SK-N-SH (cell line): ENCODE results near the gene EFEMP2.
"Not testable (repeated sequence)": the region's sequence is repeated elsewhere in the genome, so short reads cannot be mapped to it uniquely, and the experiment has no call there.

Experiments used
- CHD2 ChIP-seq: fragments of 150-350 bp; IDR thresholded peaks from 2 replicates; pipeline ENCODE4 v1.6.1; 2018; ENCODE audit warnings: low read length; ENCODE audit not compliant: partially characterized antibody
- ELF1 ChIP-seq: IDR thresholded peaks from 2 replicates; pipeline ENCODE4 v1.4.0; 2012
- EP300 ChIP-seq, 2 experiments: IDR thresholded peaks; 2 replicates each; pipeline versions ENCODE4 v1.4.0 to v1.6.1; 2012; ENCODE audit warnings: borderline replicate concordance in 1 of 2, low read depth in 1 of 2, low read length in 1 of 2
- EZH2phosphoT487 ChIP-seq: fragments of 200-600 bp; sonication (generic); IDR thresholded peaks from 2 replicates; pipeline ENCODE4 v1.6.1; 2017; ENCODE audit warnings: low read depth, mixed run types, mild to moderate bottlenecking, antibody characterized with exemption, moderate library complexity, borderline replicate concordance
- NFIC ChIP-seq: IDR thresholded peaks from 2 replicates; pipeline ENCODE4 v1.4.0; 2012; ENCODE audit warnings: borderline replicate concordance
- NRF1 ChIP-seq: IDR thresholded peaks from 2 replicates; pipeline ENCODE4 v1.6.1; 2012; ENCODE audit warnings: low read depth, mild to moderate bottlenecking, low read length
- POLR2AphosphoS5 ChIP-seq: IDR thresholded peaks from 2 replicates; pipeline ENCODE4 v1.6.1; 2012; ENCODE audit warnings: low read depth, low read length
- SIN3A ChIP-seq: IDR thresholded peaks from 2 replicates; pipeline ENCODE4 v1.6.1; 2012; ENCODE audit warnings: low read depth, mild to moderate bottlenecking, low read length, moderate library complexity, borderline replicate concordance
- TAF1 ChIP-seq: IDR thresholded peaks from 2 replicates; pipeline ENCODE4 v1.6.1; 2012; ENCODE audit warnings: low read depth, mild to moderate bottlenecking, low read length, moderate library complexity, borderline replicate concordance
- TCF12 ChIP-seq: IDR thresholded peaks from 2 replicates; pipeline ENCODE4 v1.4.0; 2012
- YY1 ChIP-seq: IDR thresholded peaks from 2 replicates; pipeline ENCODE4 v1.4.0; 2012; ENCODE audit warnings: low read depth, mild to moderate bottlenecking
- TF ChIP-seq, protein P1 (sequence below): IDR thresholded peaks from 2 replicates; pipeline ENCODE4 v1.6.1; 2012; ENCODE audit warnings: mild to moderate bottlenecking, low read depth, low read length, moderate library complexity
- TF ChIP-seq, protein P2 (sequence below): fragments of 200-600 bp; sonication (generic); IDR thresholded peaks from 2 replicates; pipeline ENCODE4 v1.6.1; 2017; ENCODE audit warnings: antibody characterized with exemption, mild to moderate bottlenecking, moderate library complexity
- TF ChIP-seq, protein P3 (sequence below): IDR thresholded peaks from 2 replicates; pipeline ENCODE4 v1.4.0; 2012; ENCODE audit warnings: low read depth, borderline replicate concordance

DNA sequence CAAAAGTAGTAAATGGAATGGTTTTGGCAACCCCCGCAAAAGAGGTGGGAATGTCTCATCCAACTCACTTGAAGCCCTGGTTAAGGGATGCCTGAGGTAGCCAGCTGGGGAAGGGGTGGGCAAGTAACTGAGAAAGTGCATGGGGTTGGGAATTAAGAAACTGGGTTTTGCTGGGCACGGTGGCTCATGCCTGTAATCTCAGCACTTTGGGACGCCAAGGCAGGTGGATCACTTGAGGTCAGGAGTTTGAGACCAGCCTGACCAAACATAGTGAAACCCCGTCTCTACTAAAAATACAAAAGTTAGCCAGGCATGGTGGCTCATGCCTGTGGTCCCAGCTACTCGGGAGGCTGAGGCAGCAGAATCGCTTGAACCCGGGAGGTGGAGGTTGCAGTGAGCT, 23.9 kb downstream of the EFEMP2 start:
- TF ChIP-seq, protein P1, sequence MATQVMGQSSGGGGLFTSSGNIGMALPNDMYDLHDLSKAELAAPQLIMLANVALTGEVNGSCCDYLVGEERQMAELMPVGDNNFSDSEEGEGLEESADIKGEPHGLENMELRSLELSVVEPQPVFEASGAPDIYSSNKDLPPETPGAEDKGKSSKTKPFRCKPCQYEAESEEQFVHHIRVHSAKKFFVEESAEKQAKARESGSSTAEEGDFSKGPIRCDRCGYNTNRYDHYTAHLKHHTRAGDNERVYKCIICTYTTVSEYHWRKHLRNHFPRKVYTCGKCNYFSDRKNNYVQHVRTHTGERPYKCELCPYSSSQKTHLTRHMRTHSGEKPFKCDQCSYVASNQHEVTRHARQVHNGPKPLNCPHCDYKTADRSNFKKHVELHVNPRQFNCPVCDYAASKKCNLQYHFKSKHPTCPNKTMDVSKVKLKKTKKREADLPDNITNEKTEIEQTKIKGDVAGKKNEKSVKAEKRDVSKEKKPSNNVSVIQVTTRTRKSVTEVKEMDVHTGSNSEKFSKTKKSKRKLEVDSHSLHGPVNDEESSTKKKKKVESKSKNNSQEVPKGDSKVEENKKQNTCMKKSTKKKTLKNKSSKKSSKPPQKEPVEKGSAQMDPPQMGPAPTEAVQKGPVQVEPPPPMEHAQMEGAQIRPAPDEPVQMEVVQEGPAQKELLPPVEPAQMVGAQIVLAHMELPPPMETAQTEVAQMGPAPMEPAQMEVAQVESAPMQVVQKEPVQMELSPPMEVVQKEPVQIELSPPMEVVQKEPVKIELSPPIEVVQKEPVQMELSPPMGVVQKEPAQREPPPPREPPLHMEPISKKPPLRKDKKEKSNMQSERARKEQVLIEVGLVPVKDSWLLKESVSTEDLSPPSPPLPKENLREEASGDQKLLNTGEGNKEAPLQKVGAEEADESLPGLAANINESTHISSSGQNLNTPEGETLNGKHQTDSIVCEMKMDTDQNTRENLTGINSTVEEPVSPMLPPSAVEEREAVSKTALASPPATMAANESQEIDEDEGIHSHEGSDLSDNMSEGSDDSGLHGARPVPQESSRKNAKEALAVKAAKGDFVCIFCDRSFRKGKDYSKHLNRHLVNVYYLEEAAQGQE, result not testable (repeated sequence)
- TF ChIP-seq, protein P2, sequence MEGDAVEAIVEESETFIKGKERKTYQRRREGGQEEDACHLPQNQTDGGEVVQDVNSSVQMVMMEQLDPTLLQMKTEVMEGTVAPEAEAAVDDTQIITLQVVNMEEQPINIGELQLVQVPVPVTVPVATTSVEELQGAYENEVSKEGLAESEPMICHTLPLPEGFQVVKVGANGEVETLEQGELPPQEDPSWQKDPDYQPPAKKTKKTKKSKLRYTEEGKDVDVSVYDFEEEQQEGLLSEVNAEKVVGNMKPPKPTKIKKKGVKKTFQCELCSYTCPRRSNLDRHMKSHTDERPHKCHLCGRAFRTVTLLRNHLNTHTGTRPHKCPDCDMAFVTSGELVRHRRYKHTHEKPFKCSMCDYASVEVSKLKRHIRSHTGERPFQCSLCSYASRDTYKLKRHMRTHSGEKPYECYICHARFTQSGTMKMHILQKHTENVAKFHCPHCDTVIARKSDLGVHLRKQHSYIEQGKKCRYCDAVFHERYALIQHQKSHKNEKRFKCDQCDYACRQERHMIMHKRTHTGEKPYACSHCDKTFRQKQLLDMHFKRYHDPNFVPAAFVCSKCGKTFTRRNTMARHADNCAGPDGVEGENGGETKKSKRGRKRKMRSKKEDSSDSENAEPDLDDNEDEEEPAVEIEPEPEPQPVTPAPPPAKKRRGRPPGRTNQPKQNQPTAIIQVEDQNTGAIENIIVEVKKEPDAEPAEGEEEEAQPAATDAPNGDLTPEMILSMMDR, result not testable (repeated sequence)
- TF ChIP-seq EP300 (IDR thresholded peaks at IDR 0.05; ENCODE audit: borderline replicate concordance in 1 of 2, low read depth in 1 of 2, low read length in 1 of 2); SIN3A; TCF12; NRF1; POLR2AphosphoS5; TAF1; YY1; EZH2phosphoT487; CHD2; NFIC; ELF1: not testable (repeated sequence)
- TF ChIP-seq, protein P3, sequence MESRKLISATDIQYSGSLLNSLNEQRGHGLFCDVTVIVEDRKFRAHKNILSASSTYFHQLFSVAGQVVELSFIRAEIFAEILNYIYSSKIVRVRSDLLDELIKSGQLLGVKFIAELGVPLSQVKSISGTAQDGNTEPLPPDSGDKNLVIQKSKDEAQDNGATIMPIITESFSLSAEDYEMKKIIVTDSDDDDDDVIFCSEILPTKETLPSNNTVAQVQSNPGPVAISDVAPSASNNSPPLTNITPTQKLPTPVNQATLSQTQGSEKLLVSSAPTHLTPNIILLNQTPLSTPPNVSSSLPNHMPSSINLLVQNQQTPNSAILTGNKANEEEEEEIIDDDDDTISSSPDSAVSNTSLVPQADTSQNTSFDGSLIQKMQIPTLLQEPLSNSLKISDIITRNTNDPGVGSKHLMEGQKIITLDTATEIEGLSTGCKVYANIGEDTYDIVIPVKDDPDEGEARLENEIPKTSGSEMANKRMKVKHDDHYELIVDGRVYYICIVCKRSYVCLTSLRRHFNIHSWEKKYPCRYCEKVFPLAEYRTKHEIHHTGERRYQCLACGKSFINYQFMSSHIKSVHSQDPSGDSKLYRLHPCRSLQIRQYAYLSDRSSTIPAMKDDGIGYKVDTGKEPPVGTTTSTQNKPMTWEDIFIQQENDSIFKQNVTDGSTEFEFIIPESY, result not testable (repeated sequence)
